T-cell (primary cell): Measurements from ENCODE around the gene CISTR. TPM values are rescaled to one million over a fixed set of nuclear protein-coding genes. Genes with fewer than 3 reads are reported as not detected.
"Not testable (repeated sequence)": the region's sequence is repeated elsewhere in the genome, so short reads cannot be mapped to it uniquely, and the experiment has no call there.

Experiments used
- ATAC-seq, 4 experiments: fragments of 200-7000 bp in 3 of 4; fragments of 150-1000 bp in 1 of 4; cut with Tn5 transposase; replicated peaks in 1 of 4; 1 replicate in 3 of 4; 2 replicates in 1 of 4; pipeline ENCODE4 v1.10.0; 2021; ENCODE audit warnings: moderate library complexity in 3 of 4, mild to moderate bottlenecking in 2 of 4, moderate number of reproducible peaks in 1 of 4
- CTCF ChIA-PET, 2 donors: fragments of 300-600 bp; sonication (Branson Sonifier 250); formaldehyde crosslinking; loops; one replicate each; lab custom pipeline; 2022; ENCODE audit warnings: antibody characterized with exemption in 2 of 2; lab: Charles Lee
- POLR2A ChIA-PET, 2 donors: fragments of 300-600 bp; sonication (Branson Sonifier 250); formaldehyde crosslinking; loops; one replicate each; lab custom pipeline; 2022; ENCODE audit warnings: antibody characterized with exemption in 2 of 2; lab: Charles Lee
- DNase-seq, 35 experiments: peaks; one replicate each; pipeline versions ENCODE4 v3.0.0 to v3.0.0-alpha.2; 2013 to 2023
- H3K27ac ChIP-seq: one replicate; pipeline ENCODE4 v1.5.1; 2013; ENCODE audit warnings: low read length
- H3K27me3 ChIP-seq, 2 experiments: replicated peaks in 1 of 2; 1 replicate in 1 of 2; 2 replicates in 1 of 2; pipeline versions ENCODE4 v1.6.1 to v1.7.0; 2013; ENCODE audit warnings: low read length in 1 of 2, mixed read lengths in 1 of 2; ENCODE audit not compliant: control insufficient read depth in 2 of 2, insufficient read depth in 2 of 2; ENCODE audit errors: extremely low read depth in 1 of 2
- H3K36me3 ChIP-seq, 2 donors: 1 replicate in 1 of 2; 2 replicates in 1 of 2; pipeline versions ENCODE4 v1.6.1 to v1.7.0; 2013; ENCODE audit warnings: low read length in 1 of 2; ENCODE audit not compliant: control insufficient read depth in 2 of 2, insufficient read depth in 1 of 2; ENCODE audit errors: extremely low read depth in 1 of 2
- H3K4me1 ChIP-seq, 2 experiments: 1 replicate in 1 of 2; 2 replicates in 1 of 2; pipeline versions ENCODE4 v1.6.1 to v1.7.0; 2013; ENCODE audit warnings: low read length in 2 of 2, mixed read lengths in 1 of 2; ENCODE audit not compliant: insufficient read depth in 2 of 2, control insufficient read depth in 1 of 2; ENCODE audit errors: extremely low read depth in 1 of 2
- H3K4me3 ChIP-seq, 2 donors: 1 replicate in 1 of 2; 2 replicates in 1 of 2; pipeline versions ENCODE4 v1.5.1 to v1.7.0; 2013; ENCODE audit warnings: mild to moderate bottlenecking in 2 of 2, low read length in 1 of 2, moderate library complexity in 1 of 2; ENCODE audit not compliant: control insufficient read depth in 1 of 2; ENCODE audit errors: extremely low read depth in 1 of 2
- H3K9me3 ChIP-seq: 2 replicates; pipeline ENCODE4 v1.7.0; 2013
- H3K27ac Mint-ChIP-seq, 2 donors: one replicate each; pipeline ENCODE4 v1.8.0; 2020 to 2021; ENCODE audit warnings: mild to moderate bottlenecking in 2 of 2, mixed read lengths in 2 of 2
- H3K27me3 Mint-ChIP-seq, 2 donors: one replicate each; pipeline ENCODE4 v1.8.0; 2021 to 2022; ENCODE audit warnings: mixed read lengths in 2 of 2
- H3K36me3 Mint-ChIP-seq: one replicate; pipeline ENCODE4 v1.8.0; 2021; ENCODE audit warnings: mixed read lengths
- H3K4me1 Mint-ChIP-seq, 3 donors: one replicate each; pipeline ENCODE4 v1.8.0; 2020 to 2022; ENCODE audit warnings: mixed read lengths in 3 of 3, mild to moderate bottlenecking in 1 of 3
- H3K4me3 Mint-ChIP-seq, 3 donors: one replicate each; pipeline ENCODE4 v1.8.0; 2020 to 2022; ENCODE audit warnings: mild to moderate bottlenecking in 3 of 3, mixed read lengths in 3 of 3, moderate library complexity in 3 of 3
- H3K9me3 Mint-ChIP-seq, 3 donors: one replicate each; pipeline ENCODE4 v1.8.0; 2020 to 2022; ENCODE audit warnings: mixed read lengths in 3 of 3
- WGBS: methylation state at CpG from one replicate; pipeline ENCODE4 v1.1.5; 2013; ENCODE audit warnings: missing lambda C conversion rate; ENCODE audit not compliant: insufficient coverage; 5-methylcytosine and 5-hydroxymethylcytosine counted together
- total RNA-seq, 35 experiments: library from RNA in 6 of 35; stranded (reverse) in 6 of 35; fragments of 120-200 nt in 1 of 35; gene quantifications; one replicate each; pipeline versions ENCODE4 v1.2.1 to v1.2.4 and lab custom pipeline; 2013 to 2026

The CISTR gene
- total RNA-seq, 5 donors from 2014 or later (not counting 1 experiment from before 2014, with no cell fraction given), result not detected

DNA sequence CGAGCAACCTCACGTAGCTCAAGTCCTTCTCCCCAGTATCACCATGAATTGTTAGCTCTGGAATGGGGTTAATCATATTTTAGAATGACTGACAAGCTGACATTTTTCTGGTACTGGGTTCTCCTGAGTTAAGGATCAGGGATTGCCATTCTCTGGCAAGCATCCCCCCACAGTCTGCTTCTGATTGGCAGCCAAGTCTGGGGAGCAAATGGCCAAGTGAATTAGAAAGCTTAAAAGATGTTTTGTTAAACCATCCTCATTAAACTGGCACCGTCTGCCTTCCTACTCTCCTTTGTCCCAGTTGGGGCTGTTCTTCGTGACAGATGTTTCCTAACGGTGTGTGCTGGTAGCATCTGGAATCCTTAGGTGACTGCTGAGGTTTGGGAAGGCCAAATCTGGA, 17.2 kb upstream of the CISTR start:
- peaks cover 57 to 58% of the 10 kb centered on the region in 2 donors for H3K27me3 Mint-ChIP-seq
- H3K4me1 Mint-ChIP-seq, result no peaks in the 10 kb centered on the region
- Histone ChIP-seq H3K9me3 (no peaks in the 10 kb centered on the region), H3K4me1 (no peaks in the 10 kb centered on the region), H3K4me3 (no peak overlapping the region), H3K36me3 (no peaks in the 10 kb centered on the region), H3K27me3 (peaks cover 15 to 26% of the 10 kb centered on the region in 2 experiments), H3K27ac (no peak overlapping the region)
- DNase-seq (no peak), ATAC-seq (no peak)
- no peaks in the 10 kb centered on the region for H3K9me3 Mint-ChIP-seq
- H3K27ac Mint-ChIP-seq, result no peak overlapping the region
- ChIA-PET POLR2A (no interaction called here), CTCF (interaction anchor here in 1 of 2 donors (0.7 to 1.0 kb wide), 2 partner anchors 12 to 156 kb away, joined by 3 to 11 read pairs; no protein-coding TSS in a partner anchor)
- H3K36me3 Mint-ChIP-seq, result no peaks in the 10 kb centered on the region
- H3K4me3 Mint-ChIP-seq, result no peak overlapping the region
- WGBS, result no CpG with 5 or more reads among the region's 5 CpGs

DNA sequence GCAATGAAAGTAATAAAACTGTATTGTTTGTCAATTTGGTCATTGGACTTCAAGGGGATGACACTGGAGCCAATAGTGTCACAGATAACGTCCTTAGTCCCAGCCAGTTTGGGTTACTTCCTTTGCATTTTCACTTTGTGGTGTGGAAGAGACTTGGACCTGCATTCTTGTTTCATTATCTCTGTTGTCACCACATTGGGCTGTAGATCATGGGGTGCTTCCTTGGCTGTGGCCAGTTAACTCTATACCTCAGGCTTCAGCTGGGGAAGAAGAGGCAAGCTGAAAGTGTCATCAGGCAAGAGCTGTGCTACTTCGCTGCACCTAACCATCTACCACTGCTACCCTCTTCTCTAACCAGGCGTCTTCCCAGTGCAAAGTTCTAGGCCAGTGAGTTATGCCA, 15.1 kb upstream of the CISTR start:
- Mint-ChIP-seq H3K9me3 (no peaks in the 10 kb centered on the region), H3K27ac (no peak overlapping the region), H3K27me3 (peaks cover 57 to 60% of the 10 kb centered on the region in 2 donors), H3K4me3 (no peak overlapping the region), H3K4me1 (no peaks in the 10 kb centered on the region), H3K36me3 (no peaks in the 10 kb centered on the region)
- H3K4me3 ChIP-seq, result no peak overlapping the region
- no peak for DNase-seq
- WGBS, result no CpG with 5 or more reads among the region's 3 CpGs
- ChIA-PET CTCF (no interaction called here), POLR2A (no interaction called here)
- no peaks in the 10 kb centered on the region for H3K4me1 ChIP-seq
- no peak for ATAC-seq
- H3K9me3 ChIP-seq, result no peaks in the 10 kb centered on the region
- H3K36me3 ChIP-seq, result no peaks in the 10 kb centered on the region
- peaks cover 15 to 31% of the 10 kb centered on the region in 2 experiments for H3K27me3 ChIP-seq
- H3K27ac ChIP-seq, result no peak overlapping the region

DNA sequence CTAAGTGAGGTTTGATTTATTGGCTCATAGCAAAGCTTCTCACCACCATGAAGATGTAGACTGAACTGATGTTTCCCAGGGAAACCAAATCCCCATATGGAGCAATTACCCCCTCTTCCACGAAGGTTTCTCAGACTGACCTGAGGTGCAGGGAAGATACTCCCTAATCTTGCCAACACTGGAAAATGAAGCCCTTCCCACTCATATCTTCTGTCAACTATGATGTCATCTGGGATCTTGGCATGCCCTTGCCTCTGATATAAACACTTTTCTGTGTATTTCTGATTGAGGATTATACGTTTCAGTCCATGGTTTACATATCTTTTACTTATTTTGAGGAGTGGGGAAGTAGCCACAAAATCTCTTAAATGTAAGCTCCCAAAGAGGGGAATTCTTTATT, 14.1 kb upstream of the CISTR start:
- H3K9me3 Mint-ChIP-seq, result no peaks in the 10 kb centered on the region
- H3K4me3 Mint-ChIP-seq, result no peak overlapping the region
- H3K27me3 ChIP-seq, result peaks cover 20 to 34% of the 10 kb centered on the region in 2 experiments
- H3K36me3 ChIP-seq, result no peaks in the 10 kb centered on the region
- H3K9me3 ChIP-seq, result no peaks in the 10 kb centered on the region
- WGBS, result 100% methylated on average over 1 of the region's 2 CpGs
- H3K4me1 Mint-ChIP-seq, result no peaks in the 10 kb centered on the region
- no peaks in the 10 kb centered on the region for H3K4me1 ChIP-seq
- H3K36me3 Mint-ChIP-seq, result no peaks in the 10 kb centered on the region
- ATAC-seq (no peak), DNase-seq (no peak)
- no peak overlapping the region for H3K4me3 ChIP-seq
- no peak overlapping the region for H3K27ac ChIP-seq
- CTCF ChIA-PET, result interaction anchor here in 1 of 2 donors (0.9 kb wide), 1 partner anchor 65 kb away, joined by 3 read pairs; no protein-coding TSS in a partner anchor
- POLR2A ChIA-PET, result interaction anchor here in 1 of 2 donors (0.6 kb wide), 1 partner anchor 904 kb away, joined by 3 read pairs; no protein-coding TSS in a partner anchor
- no peak overlapping the region for H3K27ac Mint-ChIP-seq
- peaks cover 58 to 60% of the 10 kb centered on the region in 2 donors for H3K27me3 Mint-ChIP-seq

DNA sequence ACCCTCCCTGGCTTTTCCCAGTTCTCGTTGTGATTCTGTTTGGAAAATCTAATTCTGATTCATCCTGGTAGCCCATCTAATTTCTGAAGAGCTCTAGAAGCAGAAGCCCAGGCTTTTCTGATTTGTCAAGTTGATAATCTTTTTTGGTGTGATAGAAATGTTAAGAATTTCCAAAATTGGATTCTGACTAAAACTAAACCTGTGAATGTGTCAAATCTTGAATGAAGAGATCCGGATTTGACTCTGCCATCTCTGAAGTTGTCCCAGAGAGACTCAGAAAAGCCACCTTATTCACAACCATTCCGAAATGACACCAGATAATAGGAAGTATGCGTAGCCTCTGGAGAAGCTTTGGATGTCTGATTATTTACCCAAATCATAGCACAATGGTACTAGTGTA, 12.8 kb upstream of the CISTR start:
- ATAC-seq (no peak), DNase-seq (no peak)
- Mint-ChIP-seq H3K27ac (no peak overlapping the region), H3K4me1 (no peaks in the 10 kb centered on the region), H3K4me3 (no peak overlapping the region), H3K9me3 (no peaks in the 10 kb centered on the region), H3K27me3 (peaks cover 68 to 69% of the 10 kb centered on the region in 2 donors), H3K36me3 (no peaks in the 10 kb centered on the region)
- POLR2A ChIA-PET, result no interaction called here
- CTCF ChIA-PET, result interaction anchor here in 1 of 2 donors (0.6 to 0.9 kb wide), 2 partner anchors 7 to 64 kb away, joined by 3 read pairs; no protein-coding TSS in a partner anchor
- Histone ChIP-seq H3K9me3 (no peaks in the 10 kb centered on the region), H3K27me3 (peaks cover 29 to 36% of the 10 kb centered on the region in 2 experiments), H3K27ac (no peak overlapping the region), H3K36me3 (no peaks in the 10 kb centered on the region), H3K4me1 (no peaks in the 10 kb centered on the region), H3K4me3 (no peak overlapping the region)
- WGBS, result no CpG with 5 or more reads among the region's 4 CpGs

DNA sequence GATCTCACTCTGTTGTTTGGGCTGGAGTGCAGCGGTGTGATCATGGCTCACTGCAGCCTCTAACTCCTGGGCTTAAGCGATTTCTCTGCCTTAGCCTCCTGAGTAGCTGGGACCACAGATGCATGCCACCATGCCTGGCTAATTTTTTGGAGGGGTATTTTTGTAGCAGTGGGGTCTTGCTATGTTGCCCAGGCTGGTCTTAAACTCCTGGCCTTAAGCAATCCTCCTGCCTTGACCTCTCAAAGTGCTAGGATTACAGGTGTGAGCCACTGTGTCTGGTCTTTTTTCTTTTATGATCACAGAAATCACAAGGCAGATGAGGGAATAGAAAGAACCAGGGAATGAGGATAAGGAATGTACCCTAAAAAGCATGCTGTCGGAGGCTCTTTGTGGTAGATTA, 11.0 kb upstream of the CISTR start:
- peaks cover 33 to 41% of the 10 kb centered on the region in 2 experiments for H3K27me3 ChIP-seq
- H3K36me3 Mint-ChIP-seq, H3K27ac ChIP-seq, H3K4me3 Mint-ChIP-seq, ATAC-seq, CTCF ChIA-PET, H3K9me3 ChIP-seq, H3K9me3 Mint-ChIP-seq, H3K4me1 ChIP-seq, POLR2A ChIA-PET, H3K4me3 ChIP-seq, H3K27ac Mint-ChIP-seq, H3K4me1 Mint-ChIP-seq, DNase-seq, H3K36me3 ChIP-seq: not testable (repeated sequence)
- H3K27me3 Mint-ChIP-seq, result peaks cover 82 to 85% of the 10 kb centered on the region in 2 donors
- WGBS, result 80% methylated on average over 1 of the region's 3 CpGs

DNA sequence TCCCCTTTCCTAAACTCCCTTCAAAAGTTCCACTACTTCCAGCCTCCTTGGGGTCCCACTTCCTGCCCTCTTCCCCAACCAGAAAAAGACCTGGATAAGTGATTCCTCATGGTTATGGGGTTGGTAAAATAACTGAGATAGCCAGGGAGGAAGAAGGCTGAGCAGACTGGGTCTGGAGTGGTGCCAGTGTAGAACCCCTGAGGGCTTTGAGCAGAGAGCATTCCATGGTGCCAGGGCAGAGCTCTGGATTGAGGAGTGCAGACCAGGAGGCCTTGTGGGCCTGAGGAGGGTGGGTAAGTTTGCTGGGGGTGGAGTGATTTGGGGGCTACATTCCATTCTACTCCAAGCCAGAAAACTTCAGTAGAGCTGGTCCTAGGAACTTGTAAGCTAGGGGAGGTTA, 9.5 kb upstream of the CISTR start:
- CTCF ChIA-PET, result no interaction called here
- Mint-ChIP-seq H3K27me3 (peaks cover 72 to 77% of the 10 kb centered on the region in 2 donors), H3K4me1 (peaks cover 5 to 13% (median 9%) of the 10 kb centered on the region in 3 donors), H3K36me3 (no peaks in the 10 kb centered on the region), H3K27ac (no peak overlapping the region), H3K4me3 (no peak overlapping the region), H3K9me3 (no peaks in the 10 kb centered on the region)
- Histone ChIP-seq H3K4me3 (no peak overlapping the region), H3K9me3 (no peaks in the 10 kb centered on the region), H3K27me3 (peaks cover 28 to 51% of the 10 kb centered on the region in 2 experiments), H3K36me3 (no peaks in the 10 kb centered on the region), H3K4me1 (peaks cover 0 to 14% of the 10 kb centered on the region in 2 experiments), H3K27ac (no peak overlapping the region)
- ATAC-seq (no peak), DNase-seq (no peak)
- POLR2A ChIA-PET, result no interaction called here
